ENCODE data around the gene DHX38.

DHX38 gene

GRCh38 chr16:72084445-72084844, 9.2 kb upstream of the DHX38 start:
- no peak for DNase-seq

- no peak for DNase-seq
Observed at GRCh38 chr16:72085002-72085401, 8.6 kb upstream of the DHX38 start.

- no peak for DNase-seq
Observed at GRCh38 chr16:72091217-72091616, 2.4 kb upstream of the DHX38 start.

GRCh38 chr16:72092832-72093447, 707 bp upstream of the DHX38 start:
- no peak for DNase-seq

- peak in 1 of 2 donors; percentile 22 for DNase-seq
Observed at GRCh38 chr16:72094266-72094610, 591 bp downstream of the DHX38 start.

- no peak for DNase-seq
Observed at GRCh38 chr16:72098936-72099335, 5.3 kb downstream of the DHX38 start.

- peak; percentile 43 to 54 for DNase-seq
Observed at GRCh38 chr16:72099377-72099818, 5.8 kb downstream of the DHX38 start.

- no peak for DNase-seq
Observed at GRCh38 chr16:72101195-72101594, 7.5 kb downstream of the DHX38 start.

- no peak for DNase-seq
Observed at GRCh38 chr16:72104905-72105304, 11.3 kb downstream of the DHX38 start.

GRCh38 chr16:72105978-72106377, 12.3 kb downstream of the DHX38 start:
- no peak for DNase-seq

- DNase-seq: no peak
Observed at GRCh38 chr16:72107371-72107770, 13.7 kb downstream of the DHX38 start.

- DNase-seq: no peak
Observed at GRCh38 chr16:72108353-72109102, 14.9 kb downstream of the DHX38 start.

- no peak for DNase-seq
Observed at GRCh38 chr16:72109300-72109699, 15.7 kb downstream of the DHX38 start.

- no peak for DNase-seq
Observed at GRCh38 chr16:72109966-72110530, 16.4 kb downstream of the DHX38 start.

GRCh38 chr16:72110662-72111615, 17.3 kb downstream of the DHX38 start:
- DNase-seq: no peak

- DNase-seq: no peak
Observed at GRCh38 chr16:72111657-72112451, 18.2 kb downstream of the DHX38 start.

- no peak for DNase-seq
Observed at GRCh38 chr16:72112452-72112792, 18.8 kb downstream of the DHX38 start.

GRCh38 chr16:72112906-72113615, 19.4 kb downstream of the DHX38 start:
- no peak for DNase-seq

GRCh38 chr16:72113616-72113945, 19.9 kb downstream of the DHX38 start:
- DNase-seq: no peak

GRCh38 chr16:72120026-72120425, 26.4 kb downstream of the DHX38 start:
- DNase-seq: no peak

- DNase-seq: no peak
Observed at GRCh38 chr16:72122308-72122707, 28.7 kb downstream of the DHX38 start.

- no peak for DNase-seq
Observed at GRCh38 chr16:72122916-72123315, 29.3 kb downstream of the DHX38 start.
